NB4 (cell line): Measurements from ENCODE around the gene TMEM184C.

Experiments used
- POLR2A ChIP-seq: IDR thresholded peaks from 2 replicates; pipeline ENCODE4 v1.6.1; 2011; ENCODE audit warnings: mild to moderate bottlenecking; ENCODE audit not compliant: insufficient read length; ENCODE audit errors: extremely low read depth
- TF ChIP-seq, protein P1 (sequence below): IDR thresholded peaks from one replicate; pipeline ENCODE4 v1.5.1; 2012; ENCODE audit warnings: low read depth, low read length
- TF ChIP-seq, protein P2 (sequence below): IDR thresholded peaks from 2 replicates; pipeline ENCODE4 v1.6.1; 2011; ENCODE audit warnings: low read depth, low read length

DNA sequence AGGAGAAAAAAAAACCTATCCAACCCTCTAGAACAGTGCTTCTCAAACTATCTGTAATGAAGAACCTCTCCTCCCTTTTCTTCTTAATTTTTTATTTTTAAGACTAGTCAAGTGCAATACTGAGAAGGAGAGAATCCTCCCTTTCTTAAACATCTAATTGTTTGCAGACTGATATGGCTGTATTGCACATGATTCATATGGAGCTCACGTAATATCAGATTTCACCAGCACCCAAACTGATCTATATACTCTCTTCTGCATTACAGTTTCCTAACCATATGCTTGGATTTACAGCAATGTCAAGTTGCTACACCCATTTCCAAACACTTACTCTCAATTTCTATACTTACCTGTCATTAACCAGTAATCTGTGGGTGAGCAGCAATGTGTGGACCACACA is 57.3 kb downstream of the TMEM184C start:
- TF ChIP-seq, protein P1, sequence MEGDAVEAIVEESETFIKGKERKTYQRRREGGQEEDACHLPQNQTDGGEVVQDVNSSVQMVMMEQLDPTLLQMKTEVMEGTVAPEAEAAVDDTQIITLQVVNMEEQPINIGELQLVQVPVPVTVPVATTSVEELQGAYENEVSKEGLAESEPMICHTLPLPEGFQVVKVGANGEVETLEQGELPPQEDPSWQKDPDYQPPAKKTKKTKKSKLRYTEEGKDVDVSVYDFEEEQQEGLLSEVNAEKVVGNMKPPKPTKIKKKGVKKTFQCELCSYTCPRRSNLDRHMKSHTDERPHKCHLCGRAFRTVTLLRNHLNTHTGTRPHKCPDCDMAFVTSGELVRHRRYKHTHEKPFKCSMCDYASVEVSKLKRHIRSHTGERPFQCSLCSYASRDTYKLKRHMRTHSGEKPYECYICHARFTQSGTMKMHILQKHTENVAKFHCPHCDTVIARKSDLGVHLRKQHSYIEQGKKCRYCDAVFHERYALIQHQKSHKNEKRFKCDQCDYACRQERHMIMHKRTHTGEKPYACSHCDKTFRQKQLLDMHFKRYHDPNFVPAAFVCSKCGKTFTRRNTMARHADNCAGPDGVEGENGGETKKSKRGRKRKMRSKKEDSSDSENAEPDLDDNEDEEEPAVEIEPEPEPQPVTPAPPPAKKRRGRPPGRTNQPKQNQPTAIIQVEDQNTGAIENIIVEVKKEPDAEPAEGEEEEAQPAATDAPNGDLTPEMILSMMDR: no peak
- TF ChIP-seq POLR2A: no peak
- TF ChIP-seq, protein P2, sequence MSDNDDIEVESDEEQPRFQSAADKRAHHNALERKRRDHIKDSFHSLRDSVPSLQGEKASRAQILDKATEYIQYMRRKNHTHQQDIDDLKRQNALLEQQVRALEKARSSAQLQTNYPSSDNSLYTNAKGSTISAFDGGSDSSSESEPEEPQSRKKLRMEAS: no peak
